ENCODE results near the gene ZNF628.

The ZNF628 gene

GRCh38 chr19:55451163-55451964 lies 25.1 kb upstream of the ZNF628 start:
- no peak for DNase-seq

GRCh38 chr19:55451965-55452748 lies 24.3 kb upstream of the ZNF628 start:
- DNase-seq: no peak

GRCh38 chr19:55452749-55453346 lies 23.6 kb upstream of the ZNF628 start:
- peak; percentile 75 for DNase-seq

GRCh38 chr19:55453511-55454260 lies 22.7 kb upstream of the ZNF628 start:
- no peak for DNase-seq

- peak; percentile 80 for DNase-seq
Measured at GRCh38 chr19:55454787-55455243, 21.6 kb upstream of the ZNF628 start.

- DNase-seq: no peak
Measured at GRCh38 chr19:55455576-55456235, 20.7 kb upstream of the ZNF628 start.

GRCh38 chr19:55456347-55456746 lies 20.1 kb upstream of the ZNF628 start:
- DNase-seq: no peak

- no peak for DNase-seq
Measured at GRCh38 chr19:55457683-55458457, 18.5 kb upstream of the ZNF628 start.

- DNase-seq: no peak
Measured at GRCh38 chr19:55459551-55459949, 16.9 kb upstream of the ZNF628 start.

- DNase-seq: no peak
Measured at GRCh38 chr19:55459950-55460657, 16.3 kb upstream of the ZNF628 start.

- peak; percentile 72 for DNase-seq
Measured at GRCh38 chr19:55460670-55461258, 15.7 kb upstream of the ZNF628 start.

GRCh38 chr19:55461259-55461973 lies 15.0 kb upstream of the ZNF628 start, which contains the start of gene ISOC2:
TSS of gene ISOC2 (minus strand) at chr19:55461642. CDS start at chr19:55456486, 5,156 bp downstream.
- DNase-seq: peak; percentile 100

GRCh38 chr19:55461974-55462626 lies 14.3 kb upstream of the ZNF628 start:
- no peak for DNase-seq

GRCh38 chr19:55462722-55463121 lies 13.7 kb upstream of the ZNF628 start:
- no peak for DNase-seq

- no peak for DNase-seq
Measured at GRCh38 chr19:55463583-55464031, 12.8 kb upstream of the ZNF628 start.

GRCh38 chr19:55464039-55464661 lies 12.3 kb upstream of the ZNF628 start:
- no peak for DNase-seq

GRCh38 chr19:55464662-55465054 lies 11.8 kb upstream of the ZNF628 start, which contains the start of gene C19orf85:
TSS of gene C19orf85 (minus strand) at chr19:55464751. CDS start at chr19:55464554, 197 bp downstream.
- DNase-seq: no peak

Measured in activated effector memory CD4-positive, alpha-beta T cell treated with anti-CD3 and anti-CD28 coated beads, Interleukin-2, amount 50 U/mL, for 16 hours (primary cell).